IMR-90 (cell line): Measurements from ENCODE around the gene ATP9B. TPM values are rescaled to one million over a fixed set of nuclear protein-coding genes. Genes with fewer than 3 reads are reported as not detected.

Source experiments
- ATAC-seq: fragments of 200-7000 bp; cut with Tn5 transposase; 2 replicates; pipeline ENCODE4 v1.9.1; 2020; ENCODE audit warnings: low read depth, mild to moderate bottlenecking, moderate library complexity
- BruUV-seq: library from RNA; stranded (reverse); fragments of 400-500 nt; replicated peaks from 2 replicates; lab custom pipeline; 2021; lab: Mats Ljungman, UMichigan
- CTCF ChIA-PET: fragments of 300-600 bp; formaldehyde crosslinking; extraction: SDS; loops from one replicate; lab custom pipeline; 2021; ENCODE audit warnings: antibody characterized with exemption; lab: Yijun Ruan, JAX
- POLR2A ChIA-PET: fragments of 300-600 bp; sonication (Branson Sonifier 250); formaldehyde crosslinking; loops from one replicate; lab custom pipeline; 2022; ENCODE audit warnings: antibody characterized with exemption; ENCODE audit not compliant: unreplicated experiment; lab: Charles Lee
- DNase-seq: peaks from one replicate; pipeline ENCODE4 v3.0.0; 2013
- H2AFZ ChIP-seq: replicated peaks from 2 replicates; pipeline ENCODE3; 2013; ENCODE audit warnings: low read length, mild to moderate bottlenecking; ENCODE audit not compliant: poor library complexity
- H2AK5ac ChIP-seq: 2 replicates; pipeline ENCODE4 v1.6.1; 2013; ENCODE audit warnings: low read depth, low read length, inconsistent platforms
- H2AK9ac ChIP-seq: replicated peaks from 2 replicates; pipeline ENCODE3; 2013; ENCODE audit warnings: mild to moderate bottlenecking, low read depth, low read length, moderate library complexity; ENCODE audit not compliant: poor library complexity
- H2BK120ac ChIP-seq: 2 replicates; pipeline ENCODE4 v1.6.1; 2013; ENCODE audit warnings: low read depth, low read length, inconsistent platforms
- H2BK15ac ChIP-seq: 3 replicates; pipeline ENCODE4 v1.6.1; 2013; ENCODE audit warnings: low read depth, low read length, inconsistent platforms
- H2BK20ac ChIP-seq: 2 replicates; pipeline ENCODE4 v1.6.1; 2013; ENCODE audit warnings: low read depth, mild to moderate bottlenecking, inconsistent platforms, low read length, moderate library complexity
- H2BK5ac ChIP-seq: 2 replicates; pipeline ENCODE4 v1.6.1; 2013; ENCODE audit warnings: mild to moderate bottlenecking, low read depth, low read length, inconsistent platforms; ENCODE audit not compliant: poor library complexity, severe bottlenecking
- H3K14ac ChIP-seq: replicated peaks from 2 replicates; pipeline ENCODE4 v1.6.1; 2013; ENCODE audit warnings: low read depth, low read length, inconsistent platforms
- H3K18ac ChIP-seq: 2 replicates; pipeline ENCODE4 v1.6.1; 2013; ENCODE audit warnings: low read depth, low read length, control low read depth
- H3K23ac ChIP-seq: 2 replicates; pipeline ENCODE4 v1.6.1; 2013; ENCODE audit warnings: low read depth, low read length, inconsistent platforms
- H3K27ac ChIP-seq: 2 replicates; pipeline ENCODE4 v1.5.1; 2013; ENCODE audit warnings: mild to moderate bottlenecking, control low read depth, low read length; ENCODE audit not compliant: insufficient read depth
- H3K27me3 ChIP-seq: 2 replicates; pipeline ENCODE4 v1.6.1; 2013; ENCODE audit warnings: low read length; ENCODE audit not compliant: control insufficient read depth, insufficient read depth
- H3K36me3 ChIP-seq: 2 replicates; pipeline ENCODE4 v1.6.1; 2013; ENCODE audit warnings: low read length, mixed read lengths; ENCODE audit not compliant: control insufficient read depth, insufficient read depth
- H3K4ac ChIP-seq: 2 replicates; pipeline ENCODE4 v1.6.1; 2013; ENCODE audit warnings: low read depth, low read length, inconsistent platforms
- H3K4me1 ChIP-seq: 2 replicates; pipeline ENCODE4 v1.6.1; 2013; ENCODE audit warnings: low read length, mixed read lengths; ENCODE audit not compliant: control insufficient read depth, insufficient read depth
- H3K4me2 ChIP-seq: 2 replicates; pipeline ENCODE4 v1.6.1; 2013; ENCODE audit warnings: low read depth, mild to moderate bottlenecking, control low read depth, low read length, moderate library complexity
- H3K4me3 ChIP-seq: 2 replicates; pipeline ENCODE4 v1.5.1; 2013; ENCODE audit warnings: low read depth, mild to moderate bottlenecking, control low read depth, low read length, moderate library complexity; ENCODE audit not compliant: insufficient read depth
- H3K56ac ChIP-seq: 2 replicates; pipeline ENCODE4 v1.6.1; 2013; ENCODE audit warnings: low read length, inconsistent platforms; ENCODE audit not compliant: insufficient read depth; ENCODE audit errors: extremely low read depth
- H3K79me1 ChIP-seq, 2 experiments: 2 replicates each; pipeline ENCODE4 v1.6.1; 2013; ENCODE audit warnings: low read length in 2 of 2, inconsistent platforms in 1 of 2, low read depth in 1 of 2
- H3K9ac ChIP-seq: 2 replicates; pipeline ENCODE4 v1.6.1; 2013; ENCODE audit warnings: low read depth, low read length, control low read depth
- H3K9me1 ChIP-seq: 2 replicates; pipeline ENCODE4 v1.6.1; 2013; ENCODE audit warnings: low read length, inconsistent platforms; ENCODE audit not compliant: insufficient read depth
- H3K9me3 ChIP-seq: 2 replicates; pipeline ENCODE4 v1.6.1; 2013; ENCODE audit warnings: low read length; ENCODE audit not compliant: control insufficient read depth, insufficient read depth
- H4K20me1 ChIP-seq: 2 replicates; pipeline ENCODE4 v1.6.1; 2013; ENCODE audit warnings: low read length, inconsistent platforms; ENCODE audit not compliant: insufficient read depth
- H4K5ac ChIP-seq: 2 replicates; pipeline ENCODE4 v1.6.1; 2013; ENCODE audit warnings: mild to moderate bottlenecking, low read depth, low read length, control low read depth
- H4K8ac ChIP-seq, 2 experiments: 2 replicates each; pipeline ENCODE4 v1.6.1; 2013; ENCODE audit warnings: low read depth in 2 of 2, low read length in 2 of 2, control low read depth in 1 of 2, inconsistent platforms in 1 of 2
- H4K91ac ChIP-seq: 2 replicates; pipeline ENCODE4 v1.6.1; 2013; ENCODE audit warnings: low read depth, low read length, inconsistent platforms; ENCODE audit not compliant: insufficient read depth
- FOS ChIP-seq: fragments of 150-350 bp; IDR thresholded peaks from 2 replicates; pipeline ENCODE4 v1.6.1; 2016; ENCODE audit warnings: low read depth, low read length
- MAFK ChIP-seq: IDR thresholded peaks from 2 replicates; pipeline ENCODE4 v1.6.1; 2012; ENCODE audit warnings: low read depth, low read length, improper control_type of control experiment
- MXI1 ChIP-seq: IDR thresholded peaks from 2 replicates; pipeline ENCODE4 v1.6.1; 2012; ENCODE audit warnings: low read depth, mild to moderate bottlenecking, low read length, moderate library complexity, borderline replicate concordance
- NFE2L2 ChIP-seq: fragments of 150-350 bp; IDR thresholded peaks from 2 replicates; pipeline ENCODE4 v1.6.1; 2016; ENCODE audit warnings: low read depth, mild to moderate bottlenecking, low read length
- RCOR1 ChIP-seq: IDR thresholded peaks from 2 replicates; pipeline ENCODE4 v1.6.1; 2012; ENCODE audit warnings: mild to moderate bottlenecking, low read length, improper control_type of control experiment; ENCODE audit not compliant: insufficient replicate concordance
- SMC3 ChIP-seq: fragments of 150-350 bp; IDR thresholded peaks from 2 replicates; pipeline ENCODE4 v1.6.1; 2016; ENCODE audit warnings: low read depth, mild to moderate bottlenecking, antibody characterized with exemption, low read length, moderate library complexity
- WGBS, 2 experiments: methylation state at CpG; one replicate each; pipeline versions ENCODE4 v1.1.5 to v1.1.7; 2013; ENCODE audit warnings: missing lambda C conversion rate in 2 of 2; ENCODE audit not compliant: insufficient read length in 1 of 2; ENCODE audit errors: extremely low coverage in 2 of 2; 5-methylcytosine and 5-hydroxymethylcytosine counted together
- dilution Hi-C: fragments of 300-500 bp; cut with HindIII; formaldehyde crosslinking; loops from one replicate; pipeline ENCODE4 v1.14.3; 2018; ENCODE audit warnings: low sequenced_read_pairs; ENCODE audit not compliant: unreplicated experiment
- in situ Hi-C: fragments of 300-500 bp; cut with MboI; formaldehyde crosslinking; loops from 3 replicates; pipeline ENCODE4 v1.14.3; 2019; ENCODE audit warnings: low sequenced_read_pairs, inconsistent platforms, mixed read lengths
- intact Hi-C: fragments of 100-400 bp; cut with micrococcal nuclease; formaldehyde crosslinking; loops from 2 replicates; pipeline ENCODE4 v1.10.0; 2022
- polyA plus RNA-seq, 3 experiments: library from polyadenylated mRNA; depleted of rRNA; stranded (reverse); fragments of >200 nt; gene quantifications; 2 replicates each; pipeline ENCODE4 v1.2.3, GENCODE V29; 2012; ENCODE audit warnings: low replicate concordance in 1 of 3
- total RNA-seq: library from RNA; depleted of rRNA; stranded (reverse); fragments of >200 nt; gene quantifications from 2 replicates; pipeline ENCODE4 v1.2.3, GENCODE V29; 2012
- TF ChIP-seq, protein P1 (sequence below): fragments of 150-350 bp; IDR thresholded peaks from 2 replicates; pipeline ENCODE4 v1.6.1; 2017; ENCODE audit warnings: mild to moderate bottlenecking, antibody characterized with exemption, low read length, low read depth

The ATP9B gene
- total and polyA plus RNA-seq, 2 of the 4 experiments (the other 2 are of a cell fraction) = 11.0 to 11.5 TPM

DNA sequence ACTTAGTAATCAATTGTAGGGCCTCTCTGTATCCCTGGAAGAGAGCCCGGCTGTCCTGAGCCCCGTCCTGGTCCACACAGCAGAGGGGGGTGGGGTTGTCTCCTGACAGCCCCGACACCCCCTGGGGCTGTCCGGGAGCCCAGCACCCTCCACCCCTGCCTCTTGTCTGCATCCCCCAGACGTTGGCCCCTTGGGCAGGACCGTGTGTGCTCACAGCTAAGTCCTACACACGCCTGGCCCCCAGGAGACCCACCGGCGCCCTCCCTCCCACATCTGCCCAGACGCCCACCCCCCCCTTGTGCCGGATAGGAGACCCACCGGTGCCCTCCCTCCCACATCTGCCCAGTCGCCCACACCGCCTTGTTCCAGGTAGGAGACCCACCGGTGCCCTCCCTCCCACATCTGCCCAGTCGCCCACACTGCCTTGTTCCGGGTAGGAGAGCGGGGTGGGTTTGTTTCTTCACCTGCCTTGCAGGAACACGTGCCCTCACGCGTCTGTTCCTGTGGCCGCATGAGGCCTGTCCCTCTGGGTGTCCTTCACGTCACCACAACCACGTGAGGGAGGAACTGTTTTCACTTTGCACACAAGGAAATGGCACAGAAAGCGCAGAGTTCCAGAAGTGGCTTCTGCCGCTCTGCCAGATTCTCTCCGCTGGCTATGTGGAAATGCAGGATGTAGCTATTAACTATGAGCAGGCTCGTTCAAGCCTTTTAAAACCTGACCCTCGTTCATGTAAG is 265.5 kb downstream of the ATP9B start:
- Histone ChIP-seq H3K27me3 (no peaks in the 10 kb centered on the region), H3K14ac (no peak overlapping the region), H3K4me3 (no peak overlapping the region), H2AK5ac (no peak overlapping the region), H3K4me1 (no peaks in the 10 kb centered on the region), H2BK120ac (no peak overlapping the region), H3K4me2 (no peak overlapping the region), H3K23ac (no peak overlapping the region), H3K56ac (no peak overlapping the region), H2BK20ac (no peak overlapping the region), H2AFZ (no peak overlapping the region), H3K9ac (no peak overlapping the region), H4K91ac (no peak overlapping the region), H4K20me1 (no peaks in the 10 kb centered on the region), H2BK5ac (no peak overlapping the region), H3K4ac (no peak overlapping the region; the same call in 1 of the 2 replicates), H3K18ac (no peak overlapping the region), H3K27ac (no peak overlapping the region), H4K8ac (no peak overlapping the region), H4K5ac (no peak overlapping the region), H3K79me1 (no peaks in the 10 kb centered on the region), H2AK9ac (no peak overlapping the region), H3K9me1 (peaks cover 3% of the 10 kb centered on the region; the same call in 1 of the 2 replicates), H3K36me3 (peaks cover 15% of the 10 kb centered on the region), H2BK15ac (no peak overlapping the region), H3K9me3 (no peaks in the 10 kb centered on the region)
- ChIA-PET POLR2A (no interaction called here), CTCF (no interaction called here)
- DNase-seq (no peak), ATAC-seq (no peak)
- intact Hi-C loops = no loop called here
- WGBS, 2 experiments = 84% methylated on average over 14 of the region's 29 CpGs; no CpG with 5 or more reads in 1 of the 2 experiments
- dilution Hi-C loops = no loop called here
- no TSS peak for BruUV-seq
- TF ChIP-seq NFE2L2 (no peak), MAFK (no peak), FOS (no peak), RCOR1 (no peak), MXI1 (no peak), SMC3 (no peak)
- TF ChIP-seq, protein P1, sequence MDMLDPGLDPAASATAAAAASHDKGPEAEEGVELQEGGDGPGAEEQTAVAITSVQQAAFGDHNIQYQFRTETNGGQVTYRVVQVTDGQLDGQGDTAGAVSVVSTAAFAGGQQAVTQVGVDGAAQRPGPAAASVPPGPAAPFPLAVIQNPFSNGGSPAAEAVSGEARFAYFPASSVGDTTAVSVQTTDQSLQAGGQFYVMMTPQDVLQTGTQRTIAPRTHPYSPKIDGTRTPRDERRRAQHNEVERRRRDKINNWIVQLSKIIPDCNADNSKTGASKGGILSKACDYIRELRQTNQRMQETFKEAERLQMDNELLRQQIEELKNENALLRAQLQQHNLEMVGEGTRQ = no peak
- in situ Hi-C loops = no loop called here
